T-cell (primary cell): Measurements from ENCODE around the gene XRCC6. TPM values are rescaled to one million over a fixed set of nuclear protein-coding genes. Genes with fewer than 3 reads are reported as not detected.
"Not testable (repeated sequence)": the region's sequence is repeated elsewhere in the genome, so short reads cannot be mapped to it uniquely, and the experiment has no call there.

Source experiments
- ATAC-seq, 4 experiments: fragments of 200-7000 bp in 3 of 4; fragments of 150-1000 bp in 1 of 4; cut with Tn5 transposase; replicated peaks in 1 of 4; 1 replicate in 3 of 4; 2 replicates in 1 of 4; pipeline ENCODE4 v1.10.0; 2021; ENCODE audit warnings: moderate library complexity in 3 of 4, mild to moderate bottlenecking in 2 of 4, moderate number of reproducible peaks in 1 of 4
- CTCF ChIA-PET, 2 donors: fragments of 300-600 bp; sonication (Branson Sonifier 250); formaldehyde crosslinking; loops; one replicate each; lab custom pipeline; 2022; ENCODE audit warnings: antibody characterized with exemption in 2 of 2; lab: Charles Lee
- POLR2A ChIA-PET, 2 donors: fragments of 300-600 bp; sonication (Branson Sonifier 250); formaldehyde crosslinking; loops; one replicate each; lab custom pipeline; 2022; ENCODE audit warnings: antibody characterized with exemption in 2 of 2; lab: Charles Lee
- DNase-seq, 35 experiments: peaks; one replicate each; pipeline versions ENCODE4 v3.0.0 to v3.0.0-alpha.2; 2013 to 2023
- H3K27ac ChIP-seq: one replicate; pipeline ENCODE4 v1.5.1; 2013; ENCODE audit warnings: low read length
- H3K27me3 ChIP-seq, 2 experiments: replicated peaks in 1 of 2; 1 replicate in 1 of 2; 2 replicates in 1 of 2; pipeline versions ENCODE4 v1.6.1 to v1.7.0; 2013; ENCODE audit warnings: low read length in 1 of 2, mixed read lengths in 1 of 2; ENCODE audit not compliant: control insufficient read depth in 2 of 2, insufficient read depth in 2 of 2; ENCODE audit errors: extremely low read depth in 1 of 2
- H3K36me3 ChIP-seq, 2 donors: 1 replicate in 1 of 2; 2 replicates in 1 of 2; pipeline versions ENCODE4 v1.6.1 to v1.7.0; 2013; ENCODE audit warnings: low read length in 1 of 2; ENCODE audit not compliant: control insufficient read depth in 2 of 2, insufficient read depth in 1 of 2; ENCODE audit errors: extremely low read depth in 1 of 2
- H3K4me1 ChIP-seq, 2 experiments: 1 replicate in 1 of 2; 2 replicates in 1 of 2; pipeline versions ENCODE4 v1.6.1 to v1.7.0; 2013; ENCODE audit warnings: low read length in 2 of 2, mixed read lengths in 1 of 2; ENCODE audit not compliant: insufficient read depth in 2 of 2, control insufficient read depth in 1 of 2; ENCODE audit errors: extremely low read depth in 1 of 2
- H3K4me3 ChIP-seq, 2 donors: 1 replicate in 1 of 2; 2 replicates in 1 of 2; pipeline versions ENCODE4 v1.5.1 to v1.7.0; 2013; ENCODE audit warnings: mild to moderate bottlenecking in 2 of 2, low read length in 1 of 2, moderate library complexity in 1 of 2; ENCODE audit not compliant: control insufficient read depth in 1 of 2; ENCODE audit errors: extremely low read depth in 1 of 2
- H3K9me3 ChIP-seq: 2 replicates; pipeline ENCODE4 v1.7.0; 2013
- H3K27ac Mint-ChIP-seq, 2 donors: one replicate each; pipeline ENCODE4 v1.8.0; 2020 to 2021; ENCODE audit warnings: mild to moderate bottlenecking in 2 of 2, mixed read lengths in 2 of 2
- H3K27me3 Mint-ChIP-seq, 2 donors: one replicate each; pipeline ENCODE4 v1.8.0; 2021 to 2022; ENCODE audit warnings: mixed read lengths in 2 of 2
- H3K36me3 Mint-ChIP-seq: one replicate; pipeline ENCODE4 v1.8.0; 2021; ENCODE audit warnings: mixed read lengths
- H3K4me1 Mint-ChIP-seq, 3 donors: one replicate each; pipeline ENCODE4 v1.8.0; 2020 to 2022; ENCODE audit warnings: mixed read lengths in 3 of 3, mild to moderate bottlenecking in 1 of 3
- H3K4me3 Mint-ChIP-seq, 3 donors: one replicate each; pipeline ENCODE4 v1.8.0; 2020 to 2022; ENCODE audit warnings: mild to moderate bottlenecking in 3 of 3, mixed read lengths in 3 of 3, moderate library complexity in 3 of 3
- H3K9me3 Mint-ChIP-seq, 3 donors: one replicate each; pipeline ENCODE4 v1.8.0; 2020 to 2022; ENCODE audit warnings: mixed read lengths in 3 of 3
- WGBS: methylation state at CpG from one replicate; pipeline ENCODE4 v1.1.5; 2013; ENCODE audit warnings: missing lambda C conversion rate; ENCODE audit not compliant: insufficient coverage; 5-methylcytosine and 5-hydroxymethylcytosine counted together
- total RNA-seq, 35 experiments: library from RNA in 6 of 35; stranded (reverse) in 6 of 35; fragments of 120-200 nt in 1 of 35; gene quantifications; one replicate each; pipeline versions ENCODE4 v1.2.1 to v1.2.4 and lab custom pipeline; 2013 to 2026

Gene XRCC6
- total RNA-seq, 5 donors from 2014 or later (not counting 1 experiment from before 2014, with no cell fraction given): 159 to 174 (median 168) TPM

DNA sequence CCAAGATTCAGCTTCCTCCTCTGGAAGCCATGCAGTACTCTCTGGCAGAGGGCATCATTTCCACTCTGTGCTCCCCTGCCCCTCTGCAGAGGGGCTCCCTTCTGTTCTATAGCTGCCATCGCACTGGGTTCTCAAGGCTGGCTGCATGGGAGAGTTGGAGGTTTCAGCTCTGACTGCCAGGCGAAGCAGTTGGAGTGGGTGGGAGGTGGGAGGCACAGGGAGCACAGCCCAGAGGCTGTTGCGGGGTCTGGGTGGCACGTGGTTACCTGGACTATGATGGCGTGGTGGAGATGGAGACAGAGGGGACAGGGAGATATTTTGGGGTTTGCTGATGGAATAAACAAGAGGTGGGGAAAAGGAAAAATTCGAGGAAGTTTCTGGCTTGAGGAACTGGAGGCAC is 36.2 kb upstream of the XRCC6 start:
- Mint-ChIP-seq H3K4me3 (no peak overlapping the region), H3K9me3 (no peaks in the 10 kb centered on the region), H3K36me3 (peaks cover 32% of the 10 kb centered on the region), H3K4me1 (peaks cover 0 to 21% (median 20%) of the 10 kb centered on the region in 3 donors), H3K27me3 (no peaks in the 10 kb centered on the region), H3K27ac (peak overlapping the region in 1 of 2 donors; percentile 39)
- ChIA-PET CTCF (no interaction called here), POLR2A (no interaction called here)
- WGBS: 89% methylated on average over 6 of the region's 6 CpGs
- no peak for DNase-seq
- H3K27ac ChIP-seq: no peak overlapping the region
- no peak for ATAC-seq
- peaks cover 0 to 31% of the 10 kb centered on the region in 2 donors for H3K36me3 ChIP-seq
- no peak overlapping the region for H3K4me3 ChIP-seq
- H3K27me3 ChIP-seq: no peaks in the 10 kb centered on the region
- peaks cover 3 to 19% of the 10 kb centered on the region in 2 experiments for H3K4me1 ChIP-seq
- no peaks in the 10 kb centered on the region for H3K9me3 ChIP-seq

DNA sequence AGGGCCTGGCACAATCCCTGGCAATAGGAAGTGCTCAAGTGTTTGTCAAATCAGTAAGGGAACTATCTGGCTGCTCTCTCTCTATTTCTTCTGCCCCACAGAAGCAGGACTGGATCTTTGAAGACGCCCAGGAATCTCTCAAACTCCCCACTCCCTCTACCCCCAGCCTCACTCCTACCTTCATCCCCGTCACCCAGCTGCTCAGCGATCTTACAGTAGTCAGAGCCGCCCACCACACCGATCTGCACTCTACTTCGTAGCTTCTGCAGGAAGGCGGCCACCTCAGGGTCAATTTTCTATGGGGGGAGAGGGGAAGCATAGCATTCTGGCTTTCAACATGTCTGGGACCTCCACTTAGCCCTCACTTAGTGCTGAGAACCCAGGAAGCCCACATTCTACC is 35.2 kb upstream of the XRCC6 start:
- Histone ChIP-seq H3K36me3 (peaks cover 0 to 26% of the 10 kb centered on the region in 2 donors), H3K27ac (no peak overlapping the region), H3K4me3 (no peak overlapping the region), H3K9me3 (no peaks in the 10 kb centered on the region), H3K27me3 (no peaks in the 10 kb centered on the region), H3K4me1 (peaks cover 5 to 26% of the 10 kb centered on the region in 2 experiments)
- POLR2A ChIA-PET: no interaction called here
- no peak overlapping the region for H3K27ac Mint-ChIP-seq
- DNase-seq (no peak), ATAC-seq (no peak)
- peaks cover 0 to 23% (median 20%) of the 10 kb centered on the region in 3 donors for H3K4me1 Mint-ChIP-seq
- H3K9me3 Mint-ChIP-seq: no peaks in the 10 kb centered on the region
- CTCF ChIA-PET: no interaction called here
- H3K27me3 Mint-ChIP-seq: no peaks in the 10 kb centered on the region
- H3K36me3 Mint-ChIP-seq: peaks cover 26% of the 10 kb centered on the region
- no peak overlapping the region for H3K4me3 Mint-ChIP-seq
- WGBS: 80% methylated on average over 1 of the region's 7 CpGs

DNA sequence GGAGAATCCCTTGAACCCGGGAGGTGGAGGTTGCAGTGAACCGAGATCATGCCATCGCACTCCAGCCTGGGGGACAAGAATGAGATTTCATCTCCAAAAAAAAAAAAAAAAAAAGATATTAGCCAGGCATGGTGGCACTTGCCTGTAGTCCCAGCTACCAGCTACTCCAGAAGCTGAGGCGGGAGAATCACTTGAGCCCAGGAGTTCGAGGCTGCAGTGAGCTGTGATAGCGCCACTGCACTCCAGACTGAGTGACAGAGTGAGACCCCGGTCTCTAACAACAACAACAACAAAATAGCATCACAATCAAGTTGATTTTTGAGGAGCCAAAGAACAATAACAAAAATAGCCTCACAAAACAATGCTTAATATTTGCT is 33.8 kb upstream of the XRCC6 start:
- H3K36me3 Mint-ChIP-seq: peaks cover 23% of the 10 kb centered on the region
- DNase-seq (no peak), ATAC-seq (no peak)
- H3K9me3 Mint-ChIP-seq: no peaks in the 10 kb centered on the region
- H3K36me3 ChIP-seq: peaks cover 0 to 25% of the 10 kb centered on the region in 2 donors
- peak overlapping the region in 1 of 3 donors; percentile 94 for H3K4me3 Mint-ChIP-seq
- peaks cover 0 to 25% (median 21%) of the 10 kb centered on the region in 3 donors for H3K4me1 Mint-ChIP-seq
- H3K27me3 ChIP-seq: no peaks in the 10 kb centered on the region
- POLR2A ChIA-PET: interaction anchor here in 1 of 2 donors (0.6 kb wide), 1 partner anchor 42 kb away, joined by 6 read pairs; no protein-coding TSS in a partner anchor
- no peak overlapping the region for H3K4me3 ChIP-seq
- H3K4me1 ChIP-seq: peaks cover 5 to 24% of the 10 kb centered on the region in 2 experiments
- no peaks in the 10 kb centered on the region for H3K9me3 ChIP-seq
- CTCF ChIA-PET: no interaction called here
- H3K27ac Mint-ChIP-seq: no peak overlapping the region
- WGBS: 94% methylated on average over 3 of the region's 7 CpGs
- H3K27ac ChIP-seq: no peak overlapping the region
- no peaks in the 10 kb centered on the region for H3K27me3 Mint-ChIP-seq

DNA sequence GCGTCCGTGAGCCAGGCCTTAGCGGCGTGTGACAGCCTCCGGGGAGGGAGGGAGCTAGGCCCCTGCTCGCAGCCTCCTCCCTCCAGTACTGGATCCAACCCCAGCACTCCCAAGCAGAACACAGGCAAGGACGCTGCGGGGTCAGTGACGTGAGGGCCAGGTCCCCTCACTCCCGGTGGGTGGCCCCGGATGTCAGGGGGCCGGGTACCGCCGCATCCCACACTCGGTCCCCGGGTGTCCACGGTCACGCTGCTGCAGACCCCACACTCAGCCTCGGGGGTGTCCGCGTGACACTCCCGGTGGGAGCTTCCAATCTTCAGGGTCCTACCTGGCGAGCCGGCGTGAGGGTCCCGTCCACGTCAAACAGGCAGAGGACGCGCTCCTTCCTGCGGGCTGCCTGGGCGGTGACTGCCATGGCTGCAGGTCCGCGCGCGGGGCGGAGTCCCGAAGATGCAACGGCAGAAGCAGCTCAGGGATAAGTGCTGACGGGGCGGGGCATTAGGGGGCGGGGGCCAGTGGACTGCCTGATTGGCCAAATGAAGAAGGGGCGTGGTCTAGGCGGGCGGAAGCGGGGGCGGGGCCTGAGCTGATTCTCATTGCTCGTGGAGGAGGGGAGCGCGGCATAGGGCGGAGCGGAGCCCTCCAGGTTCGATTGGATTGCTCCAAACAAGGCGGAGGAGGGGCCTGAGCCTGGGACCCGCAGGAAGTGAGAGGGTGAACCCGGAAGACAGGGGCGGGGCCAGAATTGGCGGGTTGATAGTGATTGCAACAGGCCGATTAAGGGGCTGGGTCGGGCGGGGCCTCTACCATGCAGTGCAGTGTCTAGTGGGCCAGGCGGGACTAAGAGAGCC is 31.5 kb upstream of the XRCC6 start, which contains the start of gene PMM1:
Gene PMM1 (minus strand): TSS at position 450 of the 851 bp plus-strand sequence. CDS start 35 bp downstream, at position 415.
- no peaks in the 10 kb centered on the region for H3K27me3 ChIP-seq
- DNase-seq (peak; percentile 99 to 100 (median 100)), ATAC-seq (peak; percentile 96 to 98 (median 97))
- CTCF ChIA-PET: interaction anchor here (0.6 to 1.3 kb wide), 12 partner anchors 30 to 728 kb away, joined by 3 to 15 read pairs (median 6); partner anchors contain the start of genes ACO2 (in 1 of the 2), DESI1 (in 1 of the 2), DNAJB7 (in 1 of the 2) and PHF5A (in 1 of the 2)
- H3K27ac ChIP-seq: peak within 1 kb of the TSS; percentile 44
- H3K27me3 Mint-ChIP-seq: no peaks in the 10 kb centered on the region
- no peaks in the 10 kb centered on the region for H3K9me3 Mint-ChIP-seq
- H3K36me3 ChIP-seq: peaks cover 0 to 4% of the 10 kb centered on the region in 2 donors
- H3K36me3 Mint-ChIP-seq: peaks cover 8% of the 10 kb centered on the region
- under 1% methylated on average over 54 of the region's 61 CpGs for WGBS
- H3K4me1 ChIP-seq: peaks cover 5 to 24% of the 10 kb centered on the region in 2 experiments
- POLR2A ChIA-PET: interaction anchor here (0.5 to 1.8 kb wide), 10 partner anchors 15 to 980 kb away, joined by 3 to 16 read pairs (median 5); partner anchors contain the start of genes DESI1 (in 1 of the 2), TEF (in 1 of the 2) and XRCC6 (in 1 of the 2)
- H3K4me3 Mint-ChIP-seq: peak within 1 kb of the TSS; percentile 85 to 94 (median 89)
- H3K27ac Mint-ChIP-seq: peak within 1 kb of the TSS; percentile 88 to 90
- H3K9me3 ChIP-seq: no peaks in the 10 kb centered on the region
- peaks cover 0 to 25% (median 21%) of the 10 kb centered on the region in 3 donors for H3K4me1 Mint-ChIP-seq
- H3K4me3 ChIP-seq: peak within 1 kb of the TSS; percentile 77 to 80

DNA sequence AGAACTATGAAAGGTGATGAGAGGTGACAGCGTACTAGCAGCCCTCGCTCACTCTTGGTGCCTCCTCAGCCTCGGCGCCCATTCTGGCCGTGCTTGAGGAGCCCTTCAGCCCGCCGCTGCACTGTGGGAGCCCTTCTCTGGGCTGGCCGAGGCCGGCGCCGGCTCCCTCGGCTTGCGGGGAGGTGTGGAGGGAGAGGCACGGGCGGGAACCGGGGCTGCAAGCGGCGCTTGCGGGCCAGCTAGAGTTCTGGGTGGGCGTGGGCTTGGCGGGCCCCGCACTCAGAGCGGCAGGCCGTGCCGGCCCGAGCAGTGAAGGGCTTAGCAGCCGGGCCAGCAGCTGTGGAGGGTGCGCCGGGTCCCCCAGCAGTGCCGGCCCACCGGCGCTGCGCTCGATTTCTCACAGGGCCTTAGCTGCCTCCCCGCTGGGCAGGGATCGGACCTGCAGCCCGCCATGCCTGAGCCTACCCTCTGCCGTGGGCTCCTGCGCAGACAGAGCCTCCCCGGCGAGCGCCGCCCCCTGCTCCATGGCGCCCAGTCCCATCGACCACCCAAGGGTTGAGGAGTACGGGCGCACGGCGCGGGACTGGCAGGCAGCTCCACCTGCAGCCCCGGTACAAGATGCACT is 27.6 kb upstream of the XRCC6 start:
- H3K9me3 ChIP-seq, DNase-seq, POLR2A ChIA-PET, H3K27ac ChIP-seq, H3K27ac Mint-ChIP-seq, ATAC-seq, H3K9me3 Mint-ChIP-seq, H3K4me3 ChIP-seq, CTCF ChIA-PET, H3K27me3 Mint-ChIP-seq, H3K4me3 Mint-ChIP-seq, H3K36me3 ChIP-seq, H3K36me3 Mint-ChIP-seq, H3K27me3 ChIP-seq: not testable (repeated sequence)
- peaks cover 5 to 18% of the 10 kb centered on the region in 2 experiments for H3K4me1 ChIP-seq
- H3K4me1 Mint-ChIP-seq: peaks cover 0 to 16% (median 11%) of the 10 kb centered on the region in 3 donors
- WGBS: 95% methylated on average over 46 of the region's 51 CpGs

DNA sequence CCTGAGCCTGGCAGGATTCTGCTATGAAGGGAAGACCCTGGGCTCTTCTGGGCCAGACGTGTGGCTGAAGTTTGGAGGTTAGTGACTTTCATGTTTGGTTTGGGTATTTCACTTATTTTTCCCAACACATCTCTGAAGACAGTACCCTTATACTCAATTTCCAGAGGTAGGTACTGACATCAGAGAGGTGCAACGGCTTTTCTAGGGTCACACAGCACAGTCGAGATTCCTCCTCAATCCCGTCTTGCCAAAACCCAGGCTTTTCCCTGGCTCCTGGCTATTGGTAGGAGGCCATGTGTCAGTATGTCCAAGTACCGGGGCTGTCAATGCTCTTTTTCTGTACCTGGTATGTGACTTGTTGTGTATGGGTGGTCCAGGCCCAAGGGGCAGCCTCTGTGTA is 25.4 kb upstream of the XRCC6 start:
- Mint-ChIP-seq H3K4me1 (peaks cover 0 to 2% (median 1%) of the 10 kb centered on the region in 3 donors), H3K4me3 (no peak overlapping the region), H3K36me3 (peaks cover 16% of the 10 kb centered on the region), H3K27ac (no peak overlapping the region), H3K9me3 (no peaks in the 10 kb centered on the region), H3K27me3 (no peaks in the 10 kb centered on the region)
- Histone ChIP-seq H3K36me3 (peaks cover under 1 to 7% of the 10 kb centered on the region in 2 donors), H3K27ac (no peak overlapping the region), H3K27me3 (no peaks in the 10 kb centered on the region), H3K4me1 (peaks cover 0 to under 1% of the 10 kb centered on the region in 2 experiments), H3K4me3 (no peak overlapping the region), H3K9me3 (no peaks in the 10 kb centered on the region)
- POLR2A ChIA-PET: no interaction called here
- ATAC-seq (no peak), DNase-seq (no peak)
- WGBS: 88% methylated on average over 3 of the region's 5 CpGs
- CTCF ChIA-PET: no interaction called here
